PC-3 (cell line): ENCODE results near the gene PJVK.

Experiments used
- CTCF ChIP-seq: fragments of 300-600 bp; sonication (generic); conservative IDR thresholded peaks from 2 replicates; pipeline ENCODE4 v1.5.1; 2017; ENCODE audit warnings: antibody characterized with exemption, low read depth, mild to moderate bottlenecking, low read length
- EZH2 ChIP-seq: fragments of 300-600 bp; sonication (generic); IDR thresholded peaks from one replicate; pipeline ENCODE4 v1.6.1; 2017; ENCODE audit warnings: antibody characterized with exemption, mild to moderate bottlenecking, low read length; ENCODE audit not compliant: unreplicated experiment
- EZH2phosphoT487 ChIP-seq: fragments of 300-600 bp; sonication (generic); IDR thresholded peaks from 2 replicates; pipeline ENCODE4 v1.6.1; 2018; ENCODE audit warnings: mild to moderate bottlenecking, antibody characterized with exemption, low read length, borderline replicate concordance

GRCh38 chr2:178414266-178415247, 36.6 kb upstream of the PJVK start:
- TF ChIP-seq CTCF (peak; percentile 92), EZH2 (no peak), EZH2phosphoT487 (no peak)
